K562 (cell line): ENCODE data around the gene ARL5C. TPM values are rescaled to one million over a fixed set of nuclear protein-coding genes. Genes with fewer than 3 reads are reported as not detected.
A peak's percentile ranks its signal among the peaks of the same experiment; 100 is the strongest.

Experiments
- ATAC-seq: fragments of 200-7000 bp; cut with Tn5 transposase; 3 replicates; pipeline ENCODE4 v1.9.1; 2020; ENCODE audit warnings: moderate library complexity
- BruUV-seq: library from RNA; stranded (reverse); fragments of 400-500 nt; replicated peaks from 2 replicates; lab custom pipeline; 2021; lab: Mats Ljungman, UMichigan
- CTCF ChIA-PET: fragments of 300-600 bp; formaldehyde crosslinking; extraction: SDS; loops from one replicate; lab custom pipeline; 2021; ENCODE audit warnings: low intra/inter-chr PET ratio; lab: Yijun Ruan, JAX
- POLR2A ChIA-PET: fragments of 300-600, 350-650 bp; sonication (Branson Sonifier 250); formaldehyde crosslinking; extraction: SDS; loops from one replicate; lab custom pipeline; 2021; ENCODE audit warnings: antibody characterized with exemption, inconsistent platforms; lab: Yijun Ruan, JAX
- DNase-seq, 4 experiments: peaks; one replicate each; pipeline versions ENCODE4 v3.0.0 to v3.0.0-alpha.2; 2011 to 2018; ENCODE audit warnings: low spot score in 3 of 4, mixed read lengths in 3 of 4; ENCODE audit errors: extremely low read depth in 1 of 4
- FAIRE-seq: peaks from 2 replicates; lab custom pipeline; 2011; peaks lifted over from hg19 to GRCh38; lab: Jason Lieb, UNC
- H2AFZ ChIP-seq: 2 replicates; pipeline ENCODE4 v1.6.0; 2011; ENCODE audit warnings: low read depth, low read length, control low read depth, inconsistent platforms
- H3K27ac ChIP-seq: fragments of 200-600 bp; 3 replicates; pipeline ENCODE4 v1.8.0; 2011; ENCODE audit warnings: low read depth, mild to moderate bottlenecking, control low read depth, inconsistent platforms, low read length, moderate library complexity, mixed read lengths; ENCODE audit errors: extremely low read depth
- H3K27me3 ChIP-seq, 2 experiments: fragments of 300-600 bp in 1 of 2; 2 replicates in 1 of 2; 3 replicates in 1 of 2; pipeline versions ENCODE4 v1.6.0 to v1.8.0; 2011; ENCODE audit warnings: inconsistent platforms in 2 of 2, low read length in 2 of 2, mild to moderate bottlenecking in 1 of 2, mixed read lengths in 1 of 2, moderate library complexity in 1 of 2; ENCODE audit not compliant: control insufficient read depth in 2 of 2, insufficient read depth in 2 of 2
- H3K36me3 ChIP-seq: fragments of 300-600 bp; 3 replicates; pipeline ENCODE4 v1.8.0; 2011; ENCODE audit warnings: mild to moderate bottlenecking, low read length, inconsistent platforms; ENCODE audit not compliant: control insufficient read depth, insufficient read depth
- H3K4me1 ChIP-seq, 2 experiments: fragments of 200-600 bp in 1 of 2; replicated peaks in 1 of 2; 2 replicates in 1 of 2; 3 replicates in 1 of 2; pipeline versions ENCODE4 v1.5.1 to v1.8.0; 2011; ENCODE audit warnings: inconsistent platforms in 2 of 2, low read length in 2 of 2, mild to moderate bottlenecking in 1 of 2, mixed read lengths in 1 of 2, moderate library complexity in 1 of 2; ENCODE audit not compliant: control insufficient read depth in 2 of 2, insufficient read depth in 2 of 2
- H3K4me2 ChIP-seq: 2 replicates; pipeline ENCODE4 v1.6.1; 2011; ENCODE audit warnings: low read length, control low read depth, inconsistent platforms, mixed read lengths; ENCODE audit not compliant: insufficient read depth
- H3K4me3 ChIP-seq: fragments of 200-600 bp; sonication (generic), shearing (Covaris generic); 2 replicates; pipeline ENCODE4 v1.5.1; 2016; ENCODE audit warnings: control low read depth, inconsistent platforms
- H3K79me2 ChIP-seq: fragments of 200-600 bp; 3 replicates; pipeline ENCODE4 v1.8.0; 2011; ENCODE audit warnings: low read length, inconsistent platforms; ENCODE audit not compliant: control insufficient read depth, insufficient read depth
- H3K9ac ChIP-seq, 2 experiments: 2 replicates each; pipeline versions ENCODE4 v1.6.0 to v1.6.1; 2011; ENCODE audit warnings: low read depth in 2 of 2, low read length in 2 of 2, control low read depth in 1 of 2, inconsistent platforms in 1 of 2, mild to moderate bottlenecking in 1 of 2, mixed read lengths in 1 of 2; ENCODE audit not compliant: insufficient read depth in 1 of 2
- H3K9me1 ChIP-seq: one replicate; pipeline ENCODE4 v1.6.0; 2011; ENCODE audit warnings: inconsistent platforms, mild to moderate bottlenecking, low read length, moderate library complexity; ENCODE audit not compliant: control insufficient read depth, insufficient read depth
- H3K9me3 ChIP-seq: replicated peaks from 2 replicates; pipeline ENCODE4 v1.5.1; 2011; ENCODE audit warnings: low read depth, low read length, inconsistent platforms; ENCODE audit not compliant: control insufficient read depth, insufficient read depth
- H4K20me1 ChIP-seq: replicated peaks from 2 replicates; pipeline ENCODE4 v1.6.1; 2011; ENCODE audit warnings: low read length, inconsistent platforms, mixed read lengths; ENCODE audit not compliant: control insufficient read depth, insufficient read depth
- ARNT ChIP-seq, 2 experiments: fragments of 450-650 bp; IDR thresholded peaks; 2 replicates each; pipeline ENCODE4 v1.6.1; 2016; ENCODE audit warnings: mild to moderate bottlenecking in 1 of 2
- DEAF1 ChIP-seq: fragments of 450-650 bp; formaldehyde crosslinking; IDR thresholded peaks from 2 replicates; pipeline ENCODE4 v1.4.0; 2020; ENCODE audit warnings: mild to moderate bottlenecking, moderate library complexity
- E2F8 ChIP-seq: fragments of 450-650 bp; IDR thresholded peaks from 2 replicates; pipeline ENCODE4 v1.7.1; 2018; ENCODE audit warnings: mild to moderate bottlenecking, low read depth; ENCODE audit not compliant: partially characterized antibody
- ELF4 ChIP-seq: fragments of 450-650 bp; formaldehyde crosslinking; IDR thresholded peaks from 2 replicates; pipeline ENCODE4 v1.4.0; 2022; ENCODE audit warnings: missing genetic modification characterization
- MTA1 ChIP-seq: fragments of 450-650 bp; IDR thresholded peaks from 2 replicates; pipeline ENCODE4 v1.6.1; 2017; ENCODE audit warnings: borderline replicate concordance
- ZNF253 ChIP-seq: fragments of 250-450 bp; sonication (Bioruptor Pico); conservative IDR thresholded peaks from 2 replicates; pipeline ENCODE4 v1.6.1; 2021; ENCODE audit warnings: mild to moderate bottlenecking
- WGBS: fragments of 100-300 bp; shearing (Covaris generic); methylation state at CpG from one replicate; pipeline ENCODE4 v1.1.6; 2016; ENCODE audit warnings: low coverage, mixed read lengths; ENCODE audit not compliant: insufficient coverage; ENCODE audit errors: missing lambda C conversion rate; 5-methylcytosine and 5-hydroxymethylcytosine counted together
- in situ Hi-C: fragments of 300-500 bp; cut with MboI; formaldehyde crosslinking; loops from 4 replicates; pipeline ENCODE4 v1.15.0; 2018; ENCODE audit warnings: inconsistent platforms, mixed read lengths
- intact Hi-C: fragments of 100-400 bp; cut with micrococcal nuclease; formaldehyde crosslinking; loops from 2 replicates; pipeline ENCODE4 v1.14.2; 2022
- polyA plus RNA-seq, 8 experiments: library from polyadenylated mRNA; depleted of rRNA in 4 of 8; stranded (reverse) in 5 of 8; unstranded in 3 of 8; fragments of >200 nt; fragmentation: Nextera tagmentation in 2 of 8; fragmentation: Illumina TruSeq in 1 of 8; extraction: Ambion mirVana in 2 of 8; extraction: Trizol in 1 of 8; gene quantifications; 2 replicates each; pipeline versions ENCODE4 v1.2.1 to v1.2.3, GENCODE V29; 2011 to 2014; ENCODE audit warnings: inconsistent platforms in 1 of 8, missing spikeins in 1 of 8
- total RNA-seq, 7 experiments: library from RNA; depleted of rRNA in 6 of 7; stranded (reverse); fragments of >200 nt in 6 of 7; fragmentation: Illumina TruSeq in 2 of 7; extraction: Trizol in 2 of 7; gene quantifications; 2 replicates each; pipeline versions ENCODE4 v1.2.1 to v1.2.3, GENCODE V29; 2011 to 2021; ENCODE audit warnings: low replicate concordance in 1 of 7

ARL5C gene
- total and polyA plus RNA-seq, 9 of the 15 experiments (the other 6 are each of a cell fraction or from before 2014, with no cell fraction given) = not detected

- TF ChIP-seq DEAF1 (CRISPR knock-in tag) = no peak
These were observed 30.9 kb upstream of the ARL5C start (continued) for GRCh38 chr17:39196808-39197291.

GRCh38 chr17:39196241-39196807 lies 30.4 kb upstream of the ARL5C start:
- ChIA-PET CTCF (no interaction called here), POLR2A (interaction anchor here (0.6 to 1.5 kb wide), 4 partner anchors 10 to 799 kb away, joined by 3 to 6 read pairs (median 4); no protein-coding TSS in a partner anchor)
- peaks cover 33 to 49% of the 10 kb centered on the region in 2 experiments; a peak in 4 of 5 replicates for H3K4me1 ChIP-seq
- no peaks in the 10 kb centered on the region for H3K27me3 ChIP-seq
- peaks cover 3% of the 10 kb centered on the region; the same call in 1 of the 2 replicates for H4K20me1 ChIP-seq
- FAIRE-seq (no peak), DNase-seq (no peak), ATAC-seq (no peak)
- no peak overlapping the region for H2AFZ ChIP-seq
- 71% methylated on average over 5 of the region's 8 CpGs for WGBS
- H3K4me3 ChIP-seq = no peak overlapping the region
- H3K9me1 ChIP-seq = no peaks in the 10 kb centered on the region
- peak overlapping the region in 1 of 2 experiments; percentile 46; a peak in 1 of 4 replicates for H3K9ac ChIP-seq
- in situ Hi-C loops = no loop called here
- H3K36me3 ChIP-seq = peaks cover 32% of the 10 kb centered on the region; the same call in 2 of the 3 replicates
- no TSS peak for BruUV-seq
- no peak overlapping the region for H3K27ac ChIP-seq
- no peaks in the 10 kb centered on the region for H3K9me3 ChIP-seq
- intact Hi-C loops = no loop called here
- H3K4me2 ChIP-seq = peak overlapping the region; percentile 78
- peaks cover 32% of the 10 kb centered on the region for H3K79me2 ChIP-seq
- no peak for TF ChIP-seq ELF4 (CRISPR knock-in tag)
- no peak for TF ChIP-seq ARNT (IDR thresholded peaks at IDR 0.05)
- no peak for TF ChIP-seq MTA1
- no peak for TF ChIP-seq ZNF253 (CRISPR knock-in tag)
- TF ChIP-seq E2F8 = no peak
